T-helper 2 cell treated with Interferon-gamma antibody and Interleukin-4, amounts not matched to agents 100 ng/mL and 5 ng/mL, for 36 hours (primary cell): ENCODE data around the gene CRIP1. TPM values are rescaled to one million over a fixed set of nuclear protein-coding genes. Genes with fewer than 3 reads are reported as not detected.

Experiments
- intact Hi-C: fragments of 100-400 bp; cut with micrococcal nuclease; formaldehyde crosslinking; loops from one replicate; pipeline ENCODE4 v1.15.1; 2023
- total RNA-seq: library from RNA; stranded (reverse); gene quantifications from 2 replicates; pipeline ENCODE4 v1.2.3, GENCODE V29; 2022

Gene CRIP1
- total RNA-seq, 1 donor from 2014 or later = 545 TPM

DNA sequence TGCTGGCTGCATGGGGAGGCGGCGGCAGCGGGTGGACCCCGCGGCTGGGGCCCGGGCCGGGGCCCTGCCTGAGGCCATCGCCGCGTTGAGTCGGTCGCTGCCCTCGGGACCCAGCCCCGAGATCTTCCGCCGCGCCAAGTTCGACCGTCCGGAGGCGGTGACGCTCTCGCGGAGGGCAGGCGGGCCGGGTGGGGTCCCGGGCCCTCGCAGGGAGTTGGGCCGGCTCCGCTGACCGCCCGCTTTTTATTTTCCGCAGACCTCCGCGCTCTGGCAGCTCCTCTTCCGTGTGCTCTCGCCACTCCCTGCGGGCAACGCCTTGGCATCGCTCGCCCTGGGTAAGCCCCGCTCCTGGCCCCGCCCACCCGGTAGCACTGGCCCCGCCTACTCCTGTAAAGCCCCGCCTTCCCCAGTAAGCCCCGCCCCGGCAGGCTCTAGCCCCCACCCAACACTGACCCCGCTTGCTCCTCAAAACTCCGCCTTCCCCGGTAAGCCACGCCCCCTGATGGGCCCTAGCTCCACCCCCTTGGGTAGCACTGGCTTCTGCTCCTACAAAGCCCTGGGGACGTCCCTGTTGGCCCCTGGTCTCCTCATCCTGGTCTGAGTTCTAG is 4.8 kb downstream of the CRIP1 start:
- intact Hi-C loops = loop anchor here (1.0 to 10.0 kb wide), 10 partner anchors 17 to 1774 kb away; partner anchors contain the start of genes BRF1, CLBA1, CRIP2 and MTA1

DNA sequence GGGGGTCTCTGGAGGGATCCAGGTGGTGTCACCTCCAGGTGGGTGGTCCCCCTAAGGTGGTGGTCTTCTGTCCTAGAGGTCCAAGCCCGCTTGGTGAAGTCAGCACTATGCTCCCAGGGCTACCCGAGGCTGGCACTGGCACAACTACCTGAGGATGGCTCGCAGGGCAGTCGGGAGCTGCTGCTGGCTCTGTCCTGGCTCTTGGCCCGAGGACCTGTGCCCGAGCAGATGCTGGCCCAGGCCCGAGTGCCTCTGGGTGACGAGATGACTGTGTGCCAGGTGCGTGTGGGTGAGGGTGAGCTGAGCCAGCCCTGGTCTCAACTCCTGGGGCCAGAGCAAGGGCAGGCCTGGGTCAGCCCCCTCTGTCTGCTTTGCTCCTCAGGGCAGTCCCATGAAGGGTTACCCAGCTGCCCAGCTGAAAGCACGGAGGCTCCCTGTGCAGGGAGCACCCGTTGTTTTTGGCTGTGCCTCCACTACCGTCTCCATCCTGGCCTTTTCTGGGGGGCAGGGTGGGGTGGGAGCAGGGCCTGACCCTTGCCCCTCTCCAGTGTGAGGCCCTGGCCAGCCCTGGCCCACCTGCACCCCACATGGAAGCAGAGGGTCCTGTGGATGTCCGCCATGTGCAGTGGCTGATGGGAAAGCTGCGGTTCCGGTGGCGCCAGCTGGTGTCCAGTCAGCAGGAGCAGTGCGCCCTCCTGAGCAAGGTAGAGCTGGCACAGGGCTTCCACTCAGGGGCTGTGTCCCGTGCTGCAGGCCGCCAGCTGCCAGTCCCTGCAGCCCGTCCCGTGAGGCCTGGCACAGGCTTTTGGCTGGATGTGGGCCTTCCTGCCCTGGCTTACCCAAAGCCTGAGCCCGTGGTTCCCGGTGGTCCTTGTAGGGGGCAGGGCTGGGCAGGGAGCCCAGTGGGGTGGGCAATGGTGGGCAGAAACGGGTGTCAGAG is 5.6 kb downstream of the CRIP1 start:
- intact Hi-C loops = loop anchor here (5.0 to 10.0 kb wide), 2 partner anchors 508 to 1775 kb away; partner anchors contain the start of genes CLBA1, XRCC3 and ZFYVE21

DNA sequence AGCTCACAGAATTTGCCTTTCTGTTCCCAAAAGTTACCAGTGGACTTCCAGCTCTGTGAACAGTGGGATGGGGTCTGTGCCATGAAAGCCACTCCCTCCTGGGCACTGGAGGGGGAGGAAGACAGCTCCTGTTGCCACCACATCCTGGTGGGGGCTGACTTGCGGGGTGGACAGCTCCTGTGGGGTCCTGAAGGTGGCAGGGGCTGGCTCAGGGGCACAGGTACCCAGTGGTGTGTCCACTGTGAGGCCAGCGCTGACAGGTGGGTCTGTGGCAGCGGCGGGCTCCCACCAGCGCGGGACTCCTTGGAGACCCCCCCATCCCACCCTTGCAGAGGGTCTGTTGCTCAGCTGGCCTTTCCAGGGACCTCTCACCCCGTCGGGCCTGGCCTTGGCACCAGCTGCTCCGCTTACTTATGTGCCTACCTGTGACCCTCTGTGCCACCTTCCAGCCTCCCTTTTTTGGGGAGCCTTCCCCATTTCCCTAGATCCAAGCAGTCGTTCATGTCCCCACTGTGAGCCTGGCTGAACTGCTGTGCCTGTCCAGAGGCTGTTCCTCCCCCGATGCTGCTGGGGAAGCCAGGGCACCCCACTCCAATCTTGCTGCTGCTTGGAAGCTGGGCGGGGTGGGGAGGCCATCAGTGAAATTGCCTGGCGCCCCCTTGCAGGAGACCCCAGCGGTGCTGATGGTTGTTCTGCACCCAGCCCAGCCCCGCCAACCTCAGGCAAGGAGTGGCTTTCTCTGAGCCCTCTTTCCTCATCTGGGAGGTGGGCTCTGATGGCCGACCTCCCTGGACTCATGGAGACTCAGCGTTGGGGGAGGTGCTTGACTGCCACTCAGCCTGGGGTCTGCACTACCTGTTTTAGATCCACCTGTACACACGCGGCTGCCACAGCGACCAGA is 6.5 kb downstream of the CRIP1 start:
- intact Hi-C loops = loop anchor here (5.0 to 10.0 kb wide), 2 partner anchors 508 to 1776 kb away; partner anchors contain the start of genes CLBA1, XRCC3 and ZFYVE21

DNA sequence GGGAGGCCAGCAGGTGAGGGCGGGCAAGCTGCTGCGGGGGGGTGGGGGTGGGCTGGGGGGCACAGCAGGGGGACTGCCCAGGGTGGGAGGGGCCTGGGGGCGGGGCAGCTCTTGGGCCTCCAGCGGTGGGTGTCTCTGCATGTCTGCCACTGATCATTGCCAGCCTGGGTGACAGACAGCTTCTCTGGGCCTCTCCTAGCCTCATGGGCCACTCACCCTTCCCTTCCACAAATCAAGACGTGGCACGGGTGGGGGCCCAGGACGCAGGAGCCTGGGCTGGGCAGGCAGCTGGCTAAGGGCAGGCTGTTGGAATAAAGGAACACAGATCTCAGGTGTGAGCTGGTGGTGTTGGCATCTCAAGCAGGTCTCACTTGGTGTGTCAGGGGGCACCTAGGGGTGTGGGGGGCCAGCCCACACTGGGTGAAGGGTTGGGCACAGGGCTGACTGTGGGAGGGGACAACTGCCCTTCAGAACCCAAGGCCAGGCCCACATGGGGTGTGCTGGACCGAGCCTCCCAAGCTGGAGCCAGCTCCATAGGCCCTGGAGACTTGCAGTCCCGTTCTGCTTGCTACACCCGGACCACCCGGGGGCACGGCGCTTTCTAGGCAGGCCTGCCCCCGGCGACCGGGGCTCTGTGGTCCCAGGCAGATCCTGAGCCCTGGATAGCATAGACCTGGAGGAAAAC is 7.4 kb downstream of the CRIP1 start:
- intact Hi-C loops = loop anchor here (5.0 to 10.0 kb wide), 2 partner anchors 509 to 1777 kb away; partner anchors contain the start of genes CLBA1, XRCC3 and ZFYVE21

DNA sequence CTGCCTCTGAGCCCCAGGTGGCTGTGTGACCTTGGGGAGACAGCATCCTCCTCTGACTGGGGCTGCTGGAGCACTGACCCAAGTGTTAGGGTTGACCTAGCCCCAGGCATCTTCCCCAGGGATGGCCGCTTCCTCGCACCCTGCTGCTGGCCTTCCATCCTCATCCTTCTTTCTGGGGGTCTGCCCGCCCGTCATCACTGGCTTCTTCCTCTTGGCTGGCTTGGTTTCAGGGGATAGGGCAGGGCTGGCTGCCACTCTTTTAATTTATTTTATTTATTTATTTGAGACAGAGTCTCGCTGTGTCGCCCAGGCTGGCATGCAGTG is 7.9 kb downstream of the CRIP1 start:
- intact Hi-C loops = loop anchor here (5.0 to 10.0 kb wide), 2 partner anchors 510 to 1777 kb away; partner anchors contain the start of genes CLBA1, XRCC3 and ZFYVE21

DNA sequence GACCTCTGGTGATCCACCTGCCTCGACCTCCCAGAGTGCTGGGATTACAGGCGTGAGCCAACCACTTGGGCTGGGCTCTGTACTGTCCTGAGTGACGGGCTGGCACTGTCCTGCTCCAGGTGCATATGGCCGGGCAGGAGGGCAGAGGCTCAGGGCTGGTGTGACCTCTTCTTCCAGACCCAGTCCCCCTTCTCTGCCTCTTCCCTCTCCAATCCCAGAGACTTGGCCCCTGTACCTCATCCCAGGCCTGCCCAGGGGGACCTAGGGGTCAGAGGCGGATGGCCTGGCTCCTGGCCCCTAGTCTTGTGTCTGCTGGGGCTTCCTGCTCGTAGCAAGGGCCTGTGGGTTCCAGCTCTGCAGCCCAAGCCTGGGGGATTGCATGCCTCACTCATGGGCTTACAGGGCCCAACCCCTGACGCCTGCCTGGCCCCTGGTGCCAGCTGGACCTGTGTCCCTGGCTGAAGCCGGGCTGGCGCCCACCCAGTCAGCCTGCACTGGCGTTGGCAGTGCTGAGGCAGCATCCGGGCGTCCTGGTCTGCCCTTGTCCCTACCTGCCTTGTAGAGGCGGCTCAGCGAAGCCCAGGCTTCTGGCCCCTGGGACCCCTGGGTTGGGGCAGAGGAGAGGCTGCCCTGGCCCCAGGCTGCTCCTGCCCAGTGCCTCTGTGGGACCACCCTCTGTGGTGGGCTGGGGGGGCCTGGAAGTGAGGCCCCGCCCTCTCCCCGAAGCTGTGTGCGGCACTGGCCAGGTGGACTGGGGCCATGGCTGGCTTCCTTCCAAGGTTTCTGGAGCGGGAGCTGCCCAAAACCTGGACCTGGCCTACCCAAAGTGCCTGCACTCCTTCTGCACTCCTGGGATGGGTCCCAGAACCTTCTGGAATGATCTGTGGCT is 8.7 kb downstream of the CRIP1 start:
- intact Hi-C loops = loop anchor here (10.0 kb wide), 1 partner anchor 511 kb away; the partner anchor contains the start of gene CLBA1

DNA sequence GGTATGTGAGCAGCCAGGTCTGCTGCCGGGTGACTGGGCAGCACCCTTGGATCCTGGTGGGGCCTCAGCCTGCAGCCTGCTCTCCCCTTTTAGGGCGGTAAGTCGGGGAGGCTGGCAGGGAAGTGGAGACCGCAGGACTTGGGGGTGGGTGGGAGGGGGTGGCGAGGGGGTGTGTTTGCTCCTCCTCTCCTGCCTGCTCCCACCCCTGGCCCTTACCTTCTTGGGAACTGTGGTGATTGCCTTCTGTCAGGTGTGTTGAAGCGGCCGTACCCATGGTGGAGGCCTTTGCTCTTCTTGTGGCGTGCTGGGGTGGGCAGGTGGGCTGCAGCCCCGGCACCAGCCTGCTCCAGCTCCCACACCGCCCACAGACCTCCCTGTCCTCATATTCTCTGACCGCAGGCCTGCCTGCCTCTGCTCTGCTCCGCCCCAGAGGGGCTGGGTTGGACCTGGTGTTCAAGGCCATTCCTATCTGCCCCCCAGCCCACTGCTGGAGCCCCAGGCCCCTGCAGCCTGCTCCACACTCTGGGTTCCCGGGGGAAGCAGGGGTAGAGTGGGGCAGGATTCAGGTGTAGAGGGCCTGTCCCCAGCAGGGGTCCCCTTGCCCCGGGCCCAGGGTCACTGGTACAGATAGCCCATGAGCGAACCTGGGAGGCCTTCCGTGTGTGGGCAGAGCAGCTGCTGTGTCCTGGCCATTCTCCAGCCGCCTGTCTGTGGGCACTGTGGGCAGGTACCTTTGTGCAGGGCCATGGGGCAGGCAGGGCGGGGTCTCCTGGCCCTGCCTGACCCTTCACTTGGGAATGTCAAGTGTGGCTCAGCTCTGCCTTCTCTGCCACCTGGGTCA is 9.5 kb downstream of the CRIP1 start:
- intact Hi-C loops = loop anchor here (10.0 kb wide), 1 partner anchor 511 kb away; the partner anchor contains the start of gene CLBA1

DNA sequence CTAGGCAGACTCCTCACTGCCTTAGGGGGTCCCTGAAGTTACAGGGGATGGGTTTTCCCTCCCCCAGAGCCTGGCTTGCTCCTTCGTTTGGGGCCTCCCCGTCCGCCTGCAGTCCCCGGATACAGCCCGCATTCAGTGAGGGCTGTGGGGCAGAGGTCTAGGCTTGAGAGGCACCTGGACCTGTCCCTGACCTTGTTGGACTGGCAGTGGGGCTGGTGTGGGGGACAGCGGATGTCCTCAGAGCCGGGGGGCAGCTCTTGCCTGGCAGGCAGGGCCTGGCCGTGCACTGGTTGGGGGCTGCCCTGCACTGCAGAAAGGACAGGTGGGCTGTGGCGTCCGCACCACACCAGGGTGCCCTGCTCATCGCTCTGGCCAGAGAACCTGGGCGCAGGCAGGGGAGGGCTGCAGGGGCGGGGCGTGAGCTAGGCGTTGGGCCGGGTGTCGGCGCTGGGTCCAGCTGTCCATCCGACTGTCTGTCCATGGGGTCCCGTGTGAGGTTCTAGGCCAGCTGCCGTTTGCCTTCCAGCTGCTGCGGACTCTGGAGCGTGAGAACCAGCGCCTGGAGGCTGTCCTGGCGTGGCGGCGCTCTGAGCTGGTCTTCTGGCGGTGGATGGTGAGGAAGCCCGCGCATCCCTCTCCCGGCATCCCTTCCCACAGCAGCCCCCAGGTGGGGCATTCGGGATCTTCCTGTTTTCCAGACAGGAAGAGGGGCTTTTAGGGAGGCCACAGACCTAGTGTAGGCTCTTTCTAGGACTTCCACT is 10.3 kb downstream of the CRIP1 start:
- intact Hi-C loops = loop anchor here (10.0 kb wide), 1 partner anchor 512 kb away; the partner anchor contains the start of gene CLBA1

DNA sequence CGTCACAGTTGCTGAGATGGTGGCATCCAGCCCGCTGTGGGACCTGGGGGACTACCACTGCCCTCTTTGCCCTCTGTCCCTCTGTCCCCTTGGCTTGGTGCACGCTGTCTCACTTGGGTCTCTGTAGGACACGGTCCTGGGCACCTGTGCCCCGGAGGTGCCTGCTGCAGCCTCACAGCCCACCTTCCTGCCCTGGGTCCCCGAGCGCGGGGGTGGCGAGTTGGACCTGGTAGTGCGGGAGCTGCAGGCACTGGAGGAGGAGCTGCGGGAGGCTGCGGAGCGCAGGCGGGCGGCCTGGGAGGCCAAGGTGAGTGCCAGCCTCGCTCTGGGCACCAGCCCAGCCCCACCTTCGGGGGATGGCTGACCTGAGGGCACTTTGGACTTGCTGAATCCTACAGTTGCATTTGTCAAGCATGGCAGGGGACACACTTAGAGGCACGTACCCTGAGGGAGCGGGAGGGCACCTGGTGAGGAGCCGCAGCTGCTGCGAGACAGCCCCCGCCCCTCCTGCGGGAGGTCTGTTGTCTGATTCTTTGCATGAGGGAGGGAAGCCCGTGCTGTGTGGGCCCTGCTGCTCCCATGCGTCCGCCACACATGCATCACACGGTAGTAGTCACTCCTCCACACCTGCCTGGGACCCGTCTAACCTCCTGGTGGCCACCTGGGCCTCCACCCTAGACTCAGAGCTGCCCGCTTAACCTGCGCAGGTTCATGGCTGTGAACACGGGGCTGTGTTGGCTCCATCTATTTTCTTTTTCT is 11.2 kb downstream of the CRIP1 start:
- intact Hi-C loops = loop anchor here (10.0 kb wide), 1 partner anchor 513 kb away; the partner anchor contains the start of gene CLBA1

DNA sequence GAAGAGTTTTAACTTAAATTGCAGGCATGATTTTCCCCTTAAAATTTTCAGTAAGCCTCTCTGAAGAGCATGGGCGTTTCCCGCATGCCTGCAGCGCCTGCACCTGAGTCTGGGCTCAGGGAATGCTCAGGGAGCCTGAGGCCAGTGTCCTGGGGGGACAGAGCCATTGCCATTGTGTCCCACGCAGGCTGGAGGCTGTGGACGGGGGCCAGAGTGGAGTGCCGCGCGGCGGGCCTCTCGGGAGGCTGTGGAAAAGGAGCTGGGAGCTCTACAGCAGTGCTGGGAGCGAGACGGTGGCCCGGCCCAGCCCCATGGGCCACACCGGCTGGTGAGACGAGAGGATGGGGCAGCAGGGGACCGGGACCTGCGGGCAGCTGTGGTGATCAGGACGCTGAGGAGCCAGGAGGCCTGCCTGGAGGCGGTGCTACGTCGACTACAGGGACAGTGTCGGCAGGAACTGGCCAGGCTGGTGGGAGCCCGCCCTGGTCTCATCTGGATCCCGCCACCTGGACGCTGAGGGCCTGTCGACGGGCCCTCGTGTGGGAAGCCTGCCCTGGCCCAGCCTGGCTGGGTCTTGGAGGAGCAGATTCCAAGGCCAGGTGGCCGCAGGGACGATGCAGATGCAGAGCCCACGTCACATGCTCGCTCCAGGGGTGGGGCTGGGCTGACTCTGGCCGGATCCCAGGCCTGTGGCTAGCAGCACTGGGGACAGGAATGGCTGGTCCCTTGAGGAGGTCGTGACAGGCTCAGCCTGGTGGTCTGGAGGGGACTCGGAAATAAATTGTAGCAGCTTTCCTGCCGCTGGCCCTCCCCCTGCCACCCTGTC is 12.0 kb downstream of the CRIP1 start:
- intact Hi-C loops = loop anchor here (10.0 kb wide), 1 partner anchor 514 kb away; the partner anchor contains the start of gene CLBA1

DNA sequence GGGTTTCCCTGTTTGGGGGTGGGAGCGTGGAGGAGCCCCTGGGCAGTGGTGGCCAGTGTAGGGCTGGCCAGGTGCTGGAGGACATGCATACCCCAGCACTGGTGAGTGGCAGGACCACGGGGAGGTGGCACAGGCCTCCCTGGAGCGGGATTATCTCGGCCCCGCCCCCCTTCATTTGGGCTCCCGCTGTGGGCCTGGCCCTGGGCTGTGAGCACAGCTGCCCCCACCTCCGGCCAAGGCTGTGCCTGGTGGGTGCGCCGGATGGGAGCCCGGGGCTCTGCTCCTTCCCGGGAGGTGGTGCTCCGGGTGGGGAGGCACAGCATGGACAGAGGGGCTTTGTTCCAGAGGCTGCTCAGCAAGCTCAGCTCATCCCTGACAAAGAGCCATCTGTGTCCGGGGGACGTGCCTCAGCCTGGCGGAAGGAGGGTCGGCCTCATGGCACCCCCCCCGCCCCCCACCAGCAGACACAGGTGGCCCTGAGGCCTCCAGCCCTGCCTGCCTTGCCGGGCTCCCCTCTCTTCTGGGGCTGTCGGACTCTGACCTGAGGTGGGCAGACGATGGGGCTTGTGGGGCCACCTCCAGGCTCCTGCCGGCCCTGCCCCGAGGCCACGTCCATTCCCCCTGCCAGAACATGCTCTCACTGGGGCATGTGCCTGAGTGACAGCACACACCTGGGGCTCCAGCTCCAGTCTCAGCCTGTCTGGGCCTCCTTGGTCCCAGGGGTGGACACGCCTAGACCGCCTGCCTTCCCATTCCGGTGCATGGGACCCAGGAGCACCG is 12.8 kb downstream of the CRIP1 start:
- intact Hi-C loops = loop anchor here (10.0 kb wide), 1 partner anchor 515 kb away; the partner anchor contains the start of gene CLBA1

DNA sequence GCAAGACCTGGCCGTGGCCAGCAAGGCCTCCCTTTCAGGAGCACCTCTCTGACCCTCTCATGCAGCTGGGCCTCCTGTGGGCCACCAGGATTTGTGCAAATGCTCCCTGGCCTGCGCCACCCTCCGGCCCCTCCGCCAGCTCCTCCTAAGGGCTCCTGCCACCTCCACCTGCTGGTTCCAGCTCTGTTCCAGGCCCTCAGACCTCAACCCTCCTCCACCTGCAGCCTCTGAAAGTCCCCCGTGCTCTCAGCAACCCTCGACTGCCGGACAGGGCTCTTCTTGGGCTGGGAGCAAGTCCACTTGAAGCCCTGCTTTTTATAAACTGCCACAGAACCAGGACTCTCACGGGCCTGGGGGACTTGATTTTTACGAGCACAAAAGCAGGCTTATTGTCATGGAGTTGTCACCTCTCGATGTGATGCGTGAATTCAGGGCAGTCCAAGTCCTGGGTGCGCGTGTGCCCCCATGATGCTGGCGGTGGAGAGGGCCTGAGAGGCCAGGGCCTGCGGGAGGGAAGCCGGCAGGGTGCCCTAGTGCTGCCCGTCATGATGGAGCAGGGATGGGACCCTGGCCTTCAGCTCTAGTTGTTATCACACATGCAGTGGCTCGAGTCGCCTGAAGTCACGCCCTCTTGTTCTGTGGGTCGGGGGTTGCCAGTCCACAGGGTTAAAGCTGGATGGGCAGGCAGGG is 13.5 kb downstream of the CRIP1 start:
- intact Hi-C loops = no loop called here

DNA sequence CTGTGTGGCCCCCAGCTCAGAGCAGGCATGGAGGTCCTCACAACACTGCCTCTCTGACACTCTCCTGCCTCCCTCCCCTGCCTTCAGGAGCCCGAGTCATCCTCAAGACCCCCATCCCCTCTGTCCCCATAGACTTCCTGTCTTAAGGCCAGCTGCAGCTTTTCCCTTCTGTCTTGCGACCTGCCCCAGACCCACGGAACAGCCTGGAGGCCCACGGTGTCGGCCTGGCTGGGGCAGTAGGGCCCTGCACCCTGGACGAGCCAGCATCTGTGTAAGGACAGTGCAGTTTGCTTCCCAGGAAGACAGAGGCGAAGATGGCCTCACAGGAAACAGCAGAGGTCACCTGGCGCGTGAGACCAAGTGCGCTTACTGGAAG is 14.0 kb downstream of the CRIP1 start:
- intact Hi-C loops = no loop called here

DNA sequence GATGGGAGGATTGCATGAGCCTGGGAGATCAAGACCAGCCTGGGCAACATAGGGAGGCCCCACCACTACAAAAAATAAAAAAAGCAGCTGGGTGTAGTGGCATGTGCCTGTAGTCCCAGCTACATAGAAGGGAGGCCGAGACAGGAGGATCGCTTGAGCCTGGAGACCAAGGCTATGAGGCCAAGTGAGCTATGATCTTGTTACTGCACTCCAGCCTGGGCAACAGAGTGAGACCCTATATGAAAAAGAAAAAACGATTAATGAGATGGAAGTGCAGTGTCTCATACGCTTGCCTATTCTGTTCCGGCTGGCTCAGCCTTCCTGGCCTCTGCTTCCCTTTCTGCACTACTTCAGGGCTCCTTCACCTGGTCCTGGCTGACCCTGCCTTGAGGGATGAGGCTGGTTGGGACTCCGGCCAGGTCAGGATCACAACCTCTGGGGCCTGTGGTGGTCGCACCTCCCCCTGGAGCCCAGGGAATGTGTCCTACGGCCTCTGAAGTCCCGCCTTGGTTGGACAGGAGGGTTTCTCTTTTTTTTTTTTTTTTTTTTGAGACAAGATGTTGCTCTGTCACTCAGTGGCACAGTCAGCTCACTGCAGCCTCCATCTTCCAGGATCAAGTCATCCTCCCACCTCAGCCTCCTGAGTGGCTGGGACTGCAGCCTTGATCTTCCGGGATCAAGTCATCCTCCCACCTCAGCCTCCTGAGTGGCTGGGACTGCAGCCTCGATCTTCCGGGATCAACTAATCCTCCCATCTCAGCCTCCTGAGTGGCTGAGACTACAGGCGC is 15.0 kb downstream of the CRIP1 start:
- intact Hi-C loops = no loop called here
